GM23338 (cell line): Measurements from ENCODE around the gene DNAJB6. TPM values are rescaled to one million over a fixed set of nuclear protein-coding genes. Genes with fewer than 3 reads are reported as not detected.
A peak's percentile ranks its signal among the peaks of the same experiment; 100 is the strongest.

Experiments used
- ATAC-seq: fragments of 200-7000 bp; cut with Tn5 transposase; 3 replicates; pipeline ENCODE4 v1.9.1; 2020
- DNase-seq: peaks from one replicate; pipeline ENCODE4 v3.0.0-alpha.2; 2015; ENCODE audit warnings: low spot score
- H2AFZ ChIP-seq: fragments of 200-600 bp; sonication (generic); 2 replicates; pipeline ENCODE4 v1.8.0; 2016; ENCODE audit warnings: antibody characterized with exemption, mild to moderate bottlenecking, moderate library complexity
- H3F3A ChIP-seq: fragments of 200-600 bp; sonication (generic); replicated peaks from 2 replicates; pipeline ENCODE4 v1.8.0; 2017; ENCODE audit warnings: antibody characterized with exemption, mixed run types, low read depth
- H3K27ac ChIP-seq: fragments of 200-600 bp; sonication (generic); 2 replicates; pipeline ENCODE4 v1.6.1; 2016; ENCODE audit warnings: low read depth
- H3K27me3 ChIP-seq: fragments of 200-600 bp; sonication (generic); 2 replicates; pipeline ENCODE4 v1.8.0; 2016; ENCODE audit warnings: mild to moderate bottlenecking, mixed run types, moderate library complexity; ENCODE audit not compliant: insufficient read depth
- H3K36me3 ChIP-seq: fragments of 200-600 bp; sonication (generic); 2 replicates; pipeline ENCODE4 v1.8.0; 2016; ENCODE audit warnings: mild to moderate bottlenecking; ENCODE audit not compliant: insufficient read depth
- H3K4me1 ChIP-seq: fragments of 200-600 bp; sonication (generic); 2 replicates; pipeline ENCODE4 v1.8.0; 2016; ENCODE audit warnings: mild to moderate bottlenecking, moderate library complexity; ENCODE audit not compliant: insufficient read depth
- H3K4me2 ChIP-seq: fragments of 200-600 bp; sonication (generic); 2 replicates; pipeline ENCODE4 v1.7.1; 2017; ENCODE audit warnings: mixed run types
- H3K4me3 ChIP-seq: fragments of 200-600 bp; sonication (generic); 2 replicates; pipeline ENCODE4 v1.6.1; 2016; ENCODE audit warnings: mixed run types
- H3K79me2 ChIP-seq: fragments of 200-600 bp; sonication (generic); replicated peaks from 2 replicates; pipeline ENCODE4 v1.8.0; 2017; ENCODE audit warnings: mild to moderate bottlenecking; ENCODE audit not compliant: insufficient read depth
- H3K9me2 ChIP-seq: fragments of 200-600 bp; sonication (generic); 2 replicates; pipeline ENCODE4 v1.8.0; 2017; ENCODE audit not compliant: insufficient read depth
- H4K20me1 ChIP-seq: fragments of 200-600 bp; sonication (generic); replicated peaks from 2 replicates; pipeline ENCODE4 v1.8.0; 2017; ENCODE audit warnings: mild to moderate bottlenecking; ENCODE audit not compliant: insufficient read depth
- H3K27ac Mint-ChIP-seq: 2 replicates; pipeline ENCODE4 v1.8.0; 2020; ENCODE audit warnings: inconsistent platforms, mild to moderate bottlenecking, moderate library complexity, mixed read lengths
- H3K27me3 Mint-ChIP-seq: 3 replicates; pipeline ENCODE4 v1.8.0; 2022; ENCODE audit warnings: low read depth, mild to moderate bottlenecking, moderate library complexity, mixed read lengths, inconsistent platforms; ENCODE audit not compliant: insufficient read depth, poor library complexity
- H3K36me3 Mint-ChIP-seq: 3 replicates; pipeline ENCODE4 v1.8.0; 2021; ENCODE audit warnings: low read depth, mild to moderate bottlenecking, inconsistent platforms, moderate library complexity, mixed read lengths
- H3K4me1 Mint-ChIP-seq: 3 replicates; pipeline ENCODE4 v1.8.0; 2020; ENCODE audit warnings: mild to moderate bottlenecking, inconsistent platforms, mixed read lengths
- H3K4me3 Mint-ChIP-seq: 3 replicates; pipeline ENCODE4 v1.8.0; 2021; ENCODE audit warnings: moderate library complexity, mild to moderate bottlenecking, inconsistent platforms, mixed read lengths
- H3K9me3 Mint-ChIP-seq: 3 replicates; pipeline ENCODE4 v1.8.0; 2020; ENCODE audit warnings: moderate library complexity, mild to moderate bottlenecking, inconsistent platforms, mixed read lengths
- CREB1 ChIP-seq: fragments of 250-450 bp; sonication (Bioruptor Pico); IDR thresholded peaks from 2 replicates; pipeline ENCODE4 v1.5.0; 2020; ENCODE audit warnings: low read depth, mild to moderate bottlenecking, moderate library complexity
- EZH2 ChIP-seq: fragments of 200-600 bp; sonication (generic); IDR thresholded peaks from one replicate; pipeline ENCODE4 v1.8.0; 2017; ENCODE audit warnings: antibody characterized with exemption, mild to moderate bottlenecking, low read depth; ENCODE audit not compliant: unreplicated experiment
- REST ChIP-seq: IDR thresholded peaks from one replicate; pipeline ENCODE4 v1.6.1; 2018; ENCODE audit warnings: antibody characterized with exemption; ENCODE audit not compliant: unreplicated experiment
- STAT1 ChIP-seq: IDR thresholded peaks from one replicate; pipeline ENCODE4 v1.6.1; 2016; ENCODE audit warnings: antibody characterized with exemption; ENCODE audit not compliant: unreplicated experiment
- ZNF114 ChIP-seq: fragments of 250-450 bp; sonication (Bioruptor Pico); IDR thresholded peaks from 2 replicates; pipeline ENCODE4 v1.5.0; 2020; ENCODE audit warnings: mild to moderate bottlenecking, moderate library complexity
- ZNF331 ChIP-seq: fragments of 250-450 bp; sonication (Bioruptor Pico); IDR thresholded peaks from 2 replicates; pipeline ENCODE4 v1.5.0; 2020; ENCODE audit warnings: low read depth, mild to moderate bottlenecking, moderate library complexity
- ZNF462 ChIP-seq: fragments of 250-450 bp; sonication (Bioruptor Pico); IDR thresholded peaks from 2 replicates; pipeline ENCODE4 v1.5.0; 2020; ENCODE audit warnings: mild to moderate bottlenecking, moderate library complexity
- polyA plus RNA-seq: library from polyadenylated mRNA; unstranded; fragments of >200 nt; fragmentation: Nextera tagmentation; extraction: Ambion mirVana; gene quantifications from 2 replicates; pipeline ENCODE4 v1.2.1, GENCODE V29; 2016
- total RNA-seq: library from RNA; depleted of rRNA; stranded (reverse); fragments of >200 nt; shearing (Covaris generic); gene quantifications from 2 replicates; pipeline ENCODE4 v1.2.3, GENCODE V29; 2014

Gene DNAJB6
- total and polyA plus RNA-seq, 2 experiments from 2014 or later = 308 to 322 TPM

GRCh38 chr7:157310676-157311185 is 26.1 kb upstream of the DNAJB6 start:
- Histone ChIP-seq H3K27me3 (no peaks in the 10 kb centered on the region), H3K79me2 (no peaks in the 10 kb centered on the region), H3F3A (peaks cover 13% of the 10 kb centered on the region), H3K4me3 (peak overlapping the region; percentile 7; the same call in 1 of the 2 replicates), H3K4me1 (peaks cover 31% of the 10 kb centered on the region), H2AFZ (no peak overlapping the region), H3K9me2 (no peaks in the 10 kb centered on the region), H4K20me1 (no peaks in the 10 kb centered on the region), H3K36me3 (no peaks in the 10 kb centered on the region), H3K27ac (peak overlapping the region; percentile 93), H3K4me2 (peak overlapping the region; percentile 33)
- ATAC-seq (peak; percentile 56), DNase-seq (peak; percentile 71)
- Mint-ChIP-seq H3K4me3 (peak overlapping the region; percentile 28; the same call in 2 of the 3 replicates), H3K4me1 (peaks cover 45% of the 10 kb centered on the region), H3K27me3 (peaks cover 33% of the 10 kb centered on the region), H3K9me3 (peaks cover 8% of the 10 kb centered on the region; the same call in 2 of the 3 replicates), H3K36me3 (peaks cover 4% of the 10 kb centered on the region; the same call in 2 of the 3 replicates), H3K27ac (peak overlapping the region; percentile 99)
- TF ChIP-seq REST (no peak), EZH2 (no peak), ZNF331 (CRISPR knock-in tag) (peak; percentile 53), STAT1 (no peak), ZNF462 (CRISPR knock-in tag) (peak; percentile 53; the same call in 1 of the 2 replicates), ZNF114 (CRISPR knock-in tag) (peak; percentile 98), CREB1 (CRISPR knock-in tag) (peak; percentile 64; the same call in 1 of the 2 replicates)
